ENCODE data around the gene HEPHL1.

The HEPHL1 gene

DNA sequence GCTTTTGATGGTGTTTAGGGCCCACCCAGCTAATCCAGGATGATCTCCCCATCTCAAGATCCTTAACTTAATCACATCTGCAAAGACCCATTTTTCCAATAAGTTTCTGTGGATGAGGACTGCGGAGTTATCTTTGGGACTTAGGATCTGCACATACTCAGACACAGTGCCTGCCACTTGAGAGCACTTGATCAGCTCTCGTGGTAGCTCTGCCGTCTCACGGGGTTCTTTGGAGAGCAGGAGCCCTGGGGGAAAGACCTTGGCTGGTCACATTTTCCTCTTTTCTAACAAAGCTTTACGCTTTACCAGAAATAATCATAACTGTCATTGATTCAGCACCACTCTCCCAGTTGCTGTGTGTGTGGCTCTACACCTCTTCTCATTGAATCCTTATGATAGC lies 6.1 kb downstream of the HEPHL1 start:
- TF ChIP-seq, protein P1, sequence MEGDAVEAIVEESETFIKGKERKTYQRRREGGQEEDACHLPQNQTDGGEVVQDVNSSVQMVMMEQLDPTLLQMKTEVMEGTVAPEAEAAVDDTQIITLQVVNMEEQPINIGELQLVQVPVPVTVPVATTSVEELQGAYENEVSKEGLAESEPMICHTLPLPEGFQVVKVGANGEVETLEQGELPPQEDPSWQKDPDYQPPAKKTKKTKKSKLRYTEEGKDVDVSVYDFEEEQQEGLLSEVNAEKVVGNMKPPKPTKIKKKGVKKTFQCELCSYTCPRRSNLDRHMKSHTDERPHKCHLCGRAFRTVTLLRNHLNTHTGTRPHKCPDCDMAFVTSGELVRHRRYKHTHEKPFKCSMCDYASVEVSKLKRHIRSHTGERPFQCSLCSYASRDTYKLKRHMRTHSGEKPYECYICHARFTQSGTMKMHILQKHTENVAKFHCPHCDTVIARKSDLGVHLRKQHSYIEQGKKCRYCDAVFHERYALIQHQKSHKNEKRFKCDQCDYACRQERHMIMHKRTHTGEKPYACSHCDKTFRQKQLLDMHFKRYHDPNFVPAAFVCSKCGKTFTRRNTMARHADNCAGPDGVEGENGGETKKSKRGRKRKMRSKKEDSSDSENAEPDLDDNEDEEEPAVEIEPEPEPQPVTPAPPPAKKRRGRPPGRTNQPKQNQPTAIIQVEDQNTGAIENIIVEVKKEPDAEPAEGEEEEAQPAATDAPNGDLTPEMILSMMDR (IDR thresholded peaks at IDR 0.05; ENCODE audit: insufficient read depth, low read length, missing control alignments) = no peak
- POLR2A ChIA-PET = no interaction called here
- no peak for DNase-seq (ENCODE audit: low read depth, low spot score)
- CTCF ChIA-PET = no interaction called here
- no peak overlapping the region for H3K4me3 ChIP-seq (ENCODE audit: low read depth, low read length)

GRCh38 chr11:94028436-94028835 lies 7.3 kb downstream of the HEPHL1 start:
- peak; percentile 7 for DNase-seq (ENCODE audit: low read depth, low spot score)
- CTCF ChIA-PET = no interaction called here
- POLR2A ChIA-PET = no interaction called here

GRCh38 chr11:94030059-94030458 lies 8.9 kb downstream of the HEPHL1 start:
- ChIA-PET POLR2A (no interaction called here), CTCF (no interaction called here)
- TF ChIP-seq, protein P1 (IDR thresholded peaks at IDR 0.05; ENCODE audit: insufficient read depth, low read length, missing control alignments) = no peak
- H3K4me3 ChIP-seq (ENCODE audit: low read depth, low read length) = no peak overlapping the region
- no peak for DNase-seq (ENCODE audit: low read depth, low spot score)

More at GRCh38 chr11:94028436-94028835, 7.3 kb downstream of the HEPHL1 start:
- TF ChIP-seq, protein P1 (IDR thresholded peaks at IDR 0.05; ENCODE audit: insufficient read depth, low read length, missing control alignments) = no peak
- H3K4me3 ChIP-seq (ENCODE audit: low read depth, low read length) = no peak overlapping the region

DNA sequence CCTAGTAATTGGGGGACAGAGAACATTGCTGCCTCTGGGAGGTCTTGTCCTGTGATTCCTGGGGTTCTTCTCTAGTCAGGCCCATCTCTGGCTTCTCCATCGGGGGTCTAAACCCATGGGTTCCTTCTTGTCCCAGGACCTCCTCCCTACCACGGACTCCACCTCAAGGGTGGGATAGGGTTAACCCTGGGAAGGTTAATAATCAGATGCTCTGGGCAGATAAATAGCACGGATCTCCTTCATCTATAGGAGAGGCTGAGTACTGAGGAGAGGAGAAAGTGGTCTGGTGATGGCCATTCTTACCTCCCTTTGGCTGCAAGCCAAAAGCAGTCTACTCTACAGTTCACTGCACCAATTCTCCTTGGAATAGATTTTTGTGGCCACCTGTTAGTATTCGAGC lies 10.5 kb downstream of the HEPHL1 start:
- TF ChIP-seq, protein P1 (IDR thresholded peaks at IDR 0.05; ENCODE audit: insufficient read depth, low read length, missing control alignments) = no peak
- H3K4me3 ChIP-seq (ENCODE audit: low read depth, low read length) = no peak overlapping the region
- DNase-seq (ENCODE audit: low read depth, low spot score) = no peak
- CTCF ChIA-PET = no interaction called here
- POLR2A ChIA-PET = no interaction called here

DNA sequence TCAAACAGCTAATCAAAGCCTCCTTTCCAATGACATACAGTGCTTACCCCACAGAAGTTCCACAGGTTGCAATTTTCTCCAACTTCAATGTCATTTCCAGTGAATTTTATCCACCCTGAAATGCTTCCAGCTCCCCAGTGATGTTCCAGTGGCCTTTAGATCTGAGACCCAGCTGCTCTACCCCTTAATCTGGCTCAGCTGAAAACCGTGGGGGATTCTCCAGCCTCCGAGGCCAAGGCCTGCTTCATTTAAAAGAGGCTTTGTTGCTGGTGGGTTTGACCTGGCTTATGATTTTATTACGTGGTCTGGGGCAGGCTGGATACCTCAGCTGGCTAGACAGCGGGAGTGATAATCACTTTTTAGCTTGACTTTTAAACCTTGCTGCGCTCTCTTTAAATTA lies 10.9 kb downstream of the HEPHL1 start:
- DNase-seq (ENCODE audit: low read depth, low spot score) = no peak
- ChIA-PET CTCF (no interaction called here), POLR2A (no interaction called here)
- H3K4me3 ChIP-seq (ENCODE audit: low read depth, low read length) = no peak overlapping the region
- TF ChIP-seq, protein P1 (IDR thresholded peaks at IDR 0.05; ENCODE audit: insufficient read depth, low read length, missing control alignments) = no peak

GRCh38 chr11:94032725-94033124 lies 11.6 kb downstream of the HEPHL1 start:
- DNase-seq (ENCODE audit: low read depth, low spot score) = no peak
- TF ChIP-seq, protein P1 (IDR thresholded peaks at IDR 0.05; ENCODE audit: insufficient read depth, low read length, missing control alignments) = no peak
- no peak overlapping the region for H3K4me3 ChIP-seq (ENCODE audit: low read depth, low read length)
- ChIA-PET POLR2A (no interaction called here), CTCF (no interaction called here)

Data from AG04449 (cell line).